Activated T-cell treated with anti-CD3 and anti-CD28 coated beads, Interleukin-2, amount 50 U/mL, for 4 hours (primary cell): ENCODE results near the gene FOXB2. TPM values are rescaled to one million over a fixed set of nuclear protein-coding genes. Genes with fewer than 3 reads are reported as not detected.

ENCODE experiments used
- ATAC-seq, 2 donors: fragments of 200-7000 bp; cut with Tn5 transposase; one replicate each; pipeline ENCODE4 v1.10.0; 2021
- DNase-seq: peaks from one replicate; pipeline ENCODE4 v3.0.0-alpha.2; 2020
- H3K27me3 Mint-ChIP-seq: one replicate; pipeline ENCODE4 v1.8.0; 2021; ENCODE audit warnings: low read depth, mixed read lengths
- H3K36me3 Mint-ChIP-seq: one replicate; pipeline ENCODE4 v1.8.0; 2022; ENCODE audit warnings: mixed read lengths; ENCODE audit not compliant: insufficient read depth
- H3K4me1 Mint-ChIP-seq: one replicate; pipeline ENCODE4 v1.8.0; 2021; ENCODE audit warnings: low read depth, mixed read lengths
- H3K4me3 Mint-ChIP-seq: one replicate; pipeline ENCODE4 v1.8.0; 2021; ENCODE audit warnings: mild to moderate bottlenecking, moderate library complexity, mixed read lengths
- H3K9me3 Mint-ChIP-seq: one replicate; pipeline ENCODE4 v1.8.0; 2021; ENCODE audit warnings: mixed read lengths
- total RNA-seq, 3 donors: library from RNA; stranded (reverse); gene quantifications; one replicate each; pipeline ENCODE4 v1.2.1, GENCODE V29; 2021

FOXB2 gene
- total RNA-seq, 3 donors from 2014 or later, result not detected

DNA sequence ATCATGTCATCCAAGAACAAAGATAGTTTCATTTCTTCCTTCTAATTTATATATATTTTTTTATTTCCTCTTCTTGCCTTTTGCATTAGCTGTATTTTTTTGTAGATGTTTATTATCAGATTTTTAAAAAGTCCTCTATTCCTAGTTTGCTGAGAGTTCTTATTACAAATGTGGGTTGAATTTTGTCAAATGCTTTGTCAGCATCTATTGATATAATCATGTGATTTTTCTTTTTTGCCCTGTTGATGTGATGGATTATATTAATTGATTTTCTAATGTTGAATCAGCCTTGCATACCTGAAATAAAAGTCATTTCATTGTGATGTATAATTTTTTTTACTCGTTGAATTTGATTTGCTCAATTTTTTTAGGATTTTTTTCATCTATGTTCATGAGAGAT lies 46.9 kb downstream of the FOXB2 start:
- no peaks in the 10 kb centered on the region for H3K4me1 Mint-ChIP-seq
- no peaks in the 10 kb centered on the region for H3K9me3 Mint-ChIP-seq
- no peaks in the 10 kb centered on the region for H3K36me3 Mint-ChIP-seq
- no peaks in the 10 kb centered on the region for H3K27me3 Mint-ChIP-seq
- no peak for DNase-seq
- no peak overlapping the region for H3K4me3 Mint-ChIP-seq
- ATAC-seq, result no peak

Other genes starting within 250 kb of the FOXB2 start
- under 1 TPM in 2 of 3 donors, not detected in 1; 0.05 to 0.08 TPM for gene PRUNE2, start 113.5 kb upstream of the FOXB2 start, total RNA-seq
- gene VPS13A, start 157.9 kb downstream of the FOXB2 start, total RNA-seq, result 10 to 100 TPM; 19.7 to 22.6 (median 20.8) TPM